Prostate gland (tissue), 2 donors: ENCODE results near the gene ERCC4. TPM values are rescaled to one million over a fixed set of nuclear protein-coding genes. Genes with fewer than 3 reads are reported as not detected.

Experiments used
- DNase-seq: peaks from one replicate; pipeline ENCODE4 v3.0.0-alpha.2; 2019; ENCODE audit warnings: low spot score
- H3K27ac ChIP-seq, 2 donors: fragments of 200-600 bp; sonication (generic); 2 replicates each; pipeline ENCODE4 v1.5.1; 2017 to 2019
- H3K27me3 ChIP-seq: fragments of 200-600 bp; sonication (generic); replicated peaks from 2 replicates; pipeline ENCODE4 v1.5.1; 2019; ENCODE audit not compliant: insufficient read depth
- H3K36me3 ChIP-seq, 2 donors: fragments of 200-600 bp; sonication (generic); 1 replicate in 1 of 2; 2 replicates in 1 of 2; pipeline versions ENCODE4 v1.5.1 to v1.8.1; 2017 to 2019
- H3K4me1 ChIP-seq: fragments of 200-600 bp; sonication (generic); replicated peaks from 2 replicates; pipeline ENCODE4 v1.5.1; 2019
- H3K4me3 ChIP-seq, 2 donors: fragments of 200-600 bp; sonication (generic); 2 replicates each; pipeline ENCODE4 v1.5.1; 2017 to 2019
- H3K9me3 ChIP-seq: fragments of 200-600 bp; sonication (generic); 2 replicates; pipeline ENCODE4 v1.5.1; 2017
- POLR2A ChIP-seq: fragments of 450-650 bp; IDR thresholded peaks from one replicate; pipeline ENCODE4 v1.6.1; 2016; ENCODE audit warnings: antibody characterized with exemption, mild to moderate bottlenecking
- POLR2AphosphoS5 ChIP-seq: sonication (generic); formaldehyde crosslinking; IDR thresholded peaks from one replicate; pipeline ENCODE4 v1.6.1; 2017; ENCODE audit warnings: antibody characterized with exemption
- WGBS: methylation state at CpG from one replicate; pipeline ENCODE4 v1.1.5; 2018; 5-methylcytosine and 5-hydroxymethylcytosine counted together
- intact Hi-C: fragments of 100-400 bp; cut with DNase I; formaldehyde crosslinking; loops from one replicate; pipeline ENCODE4 v1.14.2; 2022
- total RNA-seq, 2 donors: library from RNA; depleted of rRNA; stranded (reverse); fragments of >200 nt; gene quantifications; one replicate each; pipeline ENCODE4 v1.1.0, GENCODE V29; 2016
- TF ChIP-seq, protein P1 (sequence below), 4 experiments: fragments of 200-600 bp in 2 of 4; fragments of 450-650 bp in 2 of 4; sonication (generic) in 2 of 4; IDR thresholded peaks; 1 replicate in 3 of 4; 2 replicates in 1 of 4; pipeline ENCODE4 v1.5.1; 2016 to 2019; ENCODE audit warnings: antibody characterized with exemption in 4 of 4, mild to moderate bottlenecking in 2 of 4, moderate library complexity in 2 of 4

ERCC4 gene
- total RNA-seq, 2 donors from 2014 or later, result 7.6 to 13.3 TPM

DNA sequence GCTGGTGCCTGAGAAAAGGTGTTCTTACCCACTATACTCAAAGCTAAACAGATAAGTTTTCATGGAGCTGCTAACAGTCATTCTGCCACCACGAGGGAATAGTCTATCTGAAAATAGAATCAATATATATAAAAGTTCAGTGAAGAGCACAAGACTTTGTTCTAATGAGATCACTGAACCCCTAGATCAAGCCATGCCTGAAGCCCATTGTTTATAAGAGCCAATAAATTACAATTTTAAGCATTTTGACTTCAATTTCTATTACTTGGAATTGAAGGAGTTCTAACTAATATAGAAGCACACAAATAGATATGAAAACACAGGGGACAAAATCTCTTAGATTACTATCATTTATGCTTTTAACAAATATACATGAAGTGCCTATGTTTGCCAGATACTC is 24.4 kb upstream of the ERCC4 start:
- Histone ChIP-seq H3K4me1 (no peaks in the 10 kb centered on the region), H3K27ac (no peak overlapping the region), H3K4me3 (no peak overlapping the region), H3K36me3 (no peaks in the 10 kb centered on the region), H3K27me3 (no peaks in the 10 kb centered on the region), H3K9me3 (no peaks in the 10 kb centered on the region)
- WGBS, result 53% methylated on average over 1 of the region's 1 CpG
- no peak for TF ChIP-seq POLR2A
- TF ChIP-seq, protein P1, sequence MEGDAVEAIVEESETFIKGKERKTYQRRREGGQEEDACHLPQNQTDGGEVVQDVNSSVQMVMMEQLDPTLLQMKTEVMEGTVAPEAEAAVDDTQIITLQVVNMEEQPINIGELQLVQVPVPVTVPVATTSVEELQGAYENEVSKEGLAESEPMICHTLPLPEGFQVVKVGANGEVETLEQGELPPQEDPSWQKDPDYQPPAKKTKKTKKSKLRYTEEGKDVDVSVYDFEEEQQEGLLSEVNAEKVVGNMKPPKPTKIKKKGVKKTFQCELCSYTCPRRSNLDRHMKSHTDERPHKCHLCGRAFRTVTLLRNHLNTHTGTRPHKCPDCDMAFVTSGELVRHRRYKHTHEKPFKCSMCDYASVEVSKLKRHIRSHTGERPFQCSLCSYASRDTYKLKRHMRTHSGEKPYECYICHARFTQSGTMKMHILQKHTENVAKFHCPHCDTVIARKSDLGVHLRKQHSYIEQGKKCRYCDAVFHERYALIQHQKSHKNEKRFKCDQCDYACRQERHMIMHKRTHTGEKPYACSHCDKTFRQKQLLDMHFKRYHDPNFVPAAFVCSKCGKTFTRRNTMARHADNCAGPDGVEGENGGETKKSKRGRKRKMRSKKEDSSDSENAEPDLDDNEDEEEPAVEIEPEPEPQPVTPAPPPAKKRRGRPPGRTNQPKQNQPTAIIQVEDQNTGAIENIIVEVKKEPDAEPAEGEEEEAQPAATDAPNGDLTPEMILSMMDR (IDR thresholded peaks at IDR 0.05), result no peak
- TF ChIP-seq POLR2AphosphoS5, result no peak
- intact Hi-C loops, result no loop called here
- DNase-seq, result no peak

- 82% methylated on average over 4 of the region's 4 CpGs for WGBS
These were observed 23.3 kb upstream of the ERCC4 start for GRCh38 chr16:13896543-13897182.

DNA sequence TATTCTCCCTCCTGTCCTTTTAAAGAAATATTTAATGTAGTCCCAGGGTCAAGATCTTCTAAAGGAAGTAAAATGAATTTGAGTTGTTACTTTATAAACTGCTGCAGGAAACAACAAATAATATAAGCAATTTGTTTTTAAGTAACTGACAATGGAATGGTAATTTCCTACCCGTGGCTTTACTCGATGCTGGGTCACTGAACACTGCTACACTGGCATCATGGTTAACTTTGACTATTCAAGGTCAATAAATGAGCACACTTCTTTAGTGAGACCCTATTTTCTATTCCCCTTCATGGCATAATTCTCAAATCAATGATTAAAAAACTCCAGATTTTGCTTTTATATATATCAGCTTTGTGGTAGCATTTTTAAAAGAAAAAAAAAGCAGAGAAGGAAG is 22.1 kb upstream of the ERCC4 start:
- whole genome bisulfite sequencing, result 66% methylated on average over 2 of the region's 2 CpGs
- H3K27me3 ChIP-seq, result no peaks in the 10 kb centered on the region
- H3K36me3 ChIP-seq, result no peaks in the 10 kb centered on the region
- intact Hi-C loops, result no loop called here
- TF ChIP-seq POLR2A (no peak), POLR2AphosphoS5 (no peak)
- TF ChIP-seq, protein P1 (IDR thresholded peaks at IDR 0.05), result no peak
- no peaks in the 10 kb centered on the region for H3K9me3 ChIP-seq
- H3K4me1 ChIP-seq, result no peaks in the 10 kb centered on the region
- no peak for DNase-seq
- H3K27ac ChIP-seq, result no peak overlapping the region
- no peak overlapping the region for H3K4me3 ChIP-seq

More at GRCh38 chr16:13896543-13897182, 23.3 kb upstream of the ERCC4 start:
- DNase-seq, result no peak
- H3K36me3 ChIP-seq, result no peaks in the 10 kb centered on the region
- intact Hi-C loops, result no loop called here
- H3K27me3 ChIP-seq, result no peaks in the 10 kb centered on the region
- H3K9me3 ChIP-seq, result no peaks in the 10 kb centered on the region
- no peak for TF ChIP-seq POLR2AphosphoS5
- TF ChIP-seq POLR2A, result no peak
- TF ChIP-seq, protein P1 (IDR thresholded peaks at IDR 0.05), result no peak
- no peak overlapping the region for H3K27ac ChIP-seq
- H3K4me1 ChIP-seq, result no peaks in the 10 kb centered on the region
- no peak overlapping the region for H3K4me3 ChIP-seq

DNA sequence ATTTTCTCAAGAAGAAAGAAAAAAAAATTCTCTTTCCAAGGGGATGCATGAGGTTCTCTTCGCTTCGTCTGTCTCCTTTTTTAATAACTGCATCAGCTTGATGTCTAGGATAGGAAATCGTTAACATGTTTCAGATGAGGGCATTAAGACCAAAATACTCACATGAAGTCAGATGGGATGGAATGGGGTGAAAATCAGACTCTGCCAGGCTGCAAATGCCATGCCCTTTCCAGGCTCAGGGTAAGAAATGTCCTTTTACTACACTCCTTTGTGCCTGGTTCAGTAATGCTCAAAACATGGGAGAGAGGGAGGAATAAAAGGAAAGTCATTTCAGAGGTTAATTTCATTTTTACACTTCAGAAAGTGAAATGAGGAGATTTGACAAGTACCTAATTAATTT is 21.7 kb upstream of the ERCC4 start:
- intact Hi-C loops, result no loop called here
- H3K4me3 ChIP-seq, result no peak overlapping the region
- H3K36me3 ChIP-seq, result no peaks in the 10 kb centered on the region
- H3K27me3 ChIP-seq, result no peaks in the 10 kb centered on the region
- WGBS, result 72% methylated on average over 3 of the region's 3 CpGs
- DNase-seq, result no peak
- H3K9me3 ChIP-seq, result no peaks in the 10 kb centered on the region
- H3K27ac ChIP-seq, result no peak overlapping the region
- TF ChIP-seq, protein P1 (IDR thresholded peaks at IDR 0.05), result no peak
- TF ChIP-seq POLR2AphosphoS5 (no peak), POLR2A (no peak)
- H3K4me1 ChIP-seq, result no peaks in the 10 kb centered on the region

- H3K9me3 ChIP-seq, result no peaks in the 10 kb centered on the region
- TF ChIP-seq POLR2AphosphoS5, result no peak
- TF ChIP-seq, protein P1 (IDR thresholded peaks at IDR 0.05), result no peak
- H3K4me3 ChIP-seq, result no peak overlapping the region
- no peaks in the 10 kb centered on the region for H3K36me3 ChIP-seq
- intact Hi-C loops, result no loop called here
- 91% methylated on average over 3 of the region's 3 CpGs for WGBS
- DNase-seq, result no peak
- no peaks in the 10 kb centered on the region for H3K4me1 ChIP-seq
- no peaks in the 10 kb centered on the region for H3K27me3 ChIP-seq
- no peak overlapping the region for H3K27ac ChIP-seq
These were observed 17.9 kb upstream of the ERCC4 start for GRCh38 chr16:13902052-13902451.
